ENCODE data around the gene ARL5A.
"Not testable (repeated sequence)": the region's sequence is repeated elsewhere in the genome, so short reads cannot be mapped to it uniquely, and the experiment has no call there.

Gene ARL5A, protein sequence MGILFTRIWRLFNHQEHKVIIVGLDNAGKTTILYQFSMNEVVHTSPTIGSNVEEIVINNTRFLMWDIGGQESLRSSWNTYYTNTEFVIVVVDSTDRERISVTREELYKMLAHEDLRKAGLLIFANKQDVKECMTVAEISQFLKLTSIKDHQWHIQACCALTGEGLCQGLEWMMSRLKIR

DNA sequence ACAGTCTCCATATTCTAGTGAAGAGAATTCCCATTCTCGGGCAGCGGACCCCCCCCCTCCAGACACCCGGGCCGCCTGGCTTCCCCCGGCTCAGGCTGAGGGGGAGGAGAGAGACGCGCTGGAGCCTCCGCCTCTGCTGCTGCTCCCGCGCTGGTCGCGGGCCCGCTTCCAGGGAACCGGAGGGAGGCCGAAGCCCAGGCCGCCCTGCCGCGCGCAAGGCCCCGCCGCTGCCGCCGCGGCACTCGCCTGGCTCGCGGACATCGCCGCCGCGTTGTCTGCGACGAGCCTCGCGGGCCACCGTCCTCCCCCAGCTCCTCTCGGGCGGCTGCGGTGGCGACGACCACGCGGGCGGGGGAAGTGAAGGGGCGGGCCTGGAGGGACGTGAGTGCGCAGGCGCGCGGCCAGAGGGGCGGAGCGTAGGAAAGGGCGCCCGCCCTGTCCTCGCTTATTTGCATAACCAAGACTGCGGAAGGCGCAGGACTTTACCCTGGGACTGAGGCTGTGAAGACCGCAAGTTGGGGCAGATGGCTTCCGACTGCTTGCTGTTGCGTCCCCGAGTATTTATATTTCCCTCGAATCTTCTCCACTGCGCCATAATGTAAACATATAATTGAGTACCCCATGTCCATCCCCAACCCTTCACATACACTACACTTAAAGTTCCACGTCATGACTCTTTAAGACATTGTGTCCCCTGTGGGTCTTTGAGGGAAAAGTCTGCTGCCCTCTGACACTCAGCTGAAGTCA, at the start of gene ARL5A:
ARL5A (minus strand) TSS at position 279 of the 747 bp plus-strand sequence; CDS start at position 34, 245 bp downstream.
- peak within 1 kb of the TSS; percentile 81 for H3K4me3 ChIP-seq (ENCODE audit: control insufficient read depth, low read depth, low read length)
- TF ChIP-seq, protein P1, sequence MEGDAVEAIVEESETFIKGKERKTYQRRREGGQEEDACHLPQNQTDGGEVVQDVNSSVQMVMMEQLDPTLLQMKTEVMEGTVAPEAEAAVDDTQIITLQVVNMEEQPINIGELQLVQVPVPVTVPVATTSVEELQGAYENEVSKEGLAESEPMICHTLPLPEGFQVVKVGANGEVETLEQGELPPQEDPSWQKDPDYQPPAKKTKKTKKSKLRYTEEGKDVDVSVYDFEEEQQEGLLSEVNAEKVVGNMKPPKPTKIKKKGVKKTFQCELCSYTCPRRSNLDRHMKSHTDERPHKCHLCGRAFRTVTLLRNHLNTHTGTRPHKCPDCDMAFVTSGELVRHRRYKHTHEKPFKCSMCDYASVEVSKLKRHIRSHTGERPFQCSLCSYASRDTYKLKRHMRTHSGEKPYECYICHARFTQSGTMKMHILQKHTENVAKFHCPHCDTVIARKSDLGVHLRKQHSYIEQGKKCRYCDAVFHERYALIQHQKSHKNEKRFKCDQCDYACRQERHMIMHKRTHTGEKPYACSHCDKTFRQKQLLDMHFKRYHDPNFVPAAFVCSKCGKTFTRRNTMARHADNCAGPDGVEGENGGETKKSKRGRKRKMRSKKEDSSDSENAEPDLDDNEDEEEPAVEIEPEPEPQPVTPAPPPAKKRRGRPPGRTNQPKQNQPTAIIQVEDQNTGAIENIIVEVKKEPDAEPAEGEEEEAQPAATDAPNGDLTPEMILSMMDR (IDR thresholded peaks at IDR 0.05; ENCODE audit: control insufficient read depth, insufficient read depth, low read depth, low read length, missing control alignments), result no peak
- DNase-seq (ENCODE audit: low read depth), result peak; percentile 71

DNA sequence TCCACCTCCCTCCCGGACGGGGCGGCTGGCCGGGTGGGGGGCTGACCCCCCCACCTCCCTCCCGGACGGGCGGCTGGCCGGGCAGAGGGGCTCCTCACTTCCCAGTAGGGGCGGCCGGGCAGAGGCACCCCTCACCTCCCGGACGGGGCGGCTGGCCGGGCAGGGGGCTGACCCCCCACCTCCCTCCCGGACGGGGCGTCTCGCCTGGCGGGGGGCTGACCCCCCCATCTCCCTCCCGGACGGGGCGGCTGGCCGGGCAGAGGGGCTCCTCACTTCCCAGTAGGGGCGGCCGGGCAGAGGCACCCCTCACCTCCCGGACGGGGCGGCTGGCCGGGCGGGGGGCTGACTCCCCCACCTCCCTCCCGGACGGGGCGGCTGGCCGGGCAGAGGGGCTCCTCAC, 47.4 kb upstream of the ARL5A start:
- DNase-seq (ENCODE audit: low read depth); H3K4me3 ChIP-seq (ENCODE audit: control insufficient read depth, low read depth, low read length): not testable (repeated sequence)

DNA sequence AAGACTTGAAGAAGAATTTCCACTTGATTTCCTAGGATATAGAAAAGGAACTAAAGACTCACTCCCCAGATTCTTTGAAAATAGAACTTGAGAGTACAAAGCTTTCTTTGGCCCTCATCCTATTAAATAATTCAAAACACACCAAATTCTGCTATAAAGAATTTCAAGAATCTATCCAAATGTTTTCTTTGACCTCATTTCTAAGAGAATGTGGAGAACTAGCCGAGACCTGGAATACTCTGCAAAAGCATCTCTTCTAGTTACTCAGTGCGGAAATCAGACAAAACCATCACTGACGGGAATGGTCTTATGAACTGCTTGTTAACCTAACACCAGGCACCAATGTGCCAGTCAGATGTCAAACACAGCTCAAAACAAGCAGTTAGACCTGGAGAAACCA, 44.2 kb upstream of the ARL5A start:
- DNase-seq (ENCODE audit: low read depth), result no peak
- no peak overlapping the region for H3K4me3 ChIP-seq (ENCODE audit: control insufficient read depth, low read depth, low read length)
- TF ChIP-seq, protein P1 (IDR thresholded peaks at IDR 0.05; ENCODE audit: control insufficient read depth, insufficient read depth, low read depth, low read length, missing control alignments), result no peak

DNA sequence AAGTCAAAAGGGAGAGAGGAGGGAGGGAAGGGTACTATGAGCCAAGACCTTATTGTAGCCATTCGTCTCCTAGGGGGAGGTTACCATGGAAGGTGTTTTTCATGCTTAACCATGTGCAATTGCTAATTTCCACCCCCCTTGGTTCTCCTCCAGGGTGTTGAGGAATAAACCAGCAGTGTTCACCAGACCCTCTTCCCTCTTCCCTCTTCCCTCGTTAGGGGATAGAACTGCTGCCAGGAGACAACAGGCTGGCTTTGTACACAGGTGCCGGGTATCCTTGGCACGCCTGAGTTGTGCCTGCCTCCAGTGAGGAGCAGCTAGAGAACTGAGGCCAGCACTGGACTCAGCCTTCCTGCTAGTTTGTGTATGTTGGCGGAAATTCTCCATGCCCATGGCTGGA, 41.1 kb upstream of the ARL5A start:
- no peak overlapping the region for H3K4me3 ChIP-seq (ENCODE audit: control insufficient read depth, low read depth, low read length)
- DNase-seq (ENCODE audit: low read depth), result no peak

DNA sequence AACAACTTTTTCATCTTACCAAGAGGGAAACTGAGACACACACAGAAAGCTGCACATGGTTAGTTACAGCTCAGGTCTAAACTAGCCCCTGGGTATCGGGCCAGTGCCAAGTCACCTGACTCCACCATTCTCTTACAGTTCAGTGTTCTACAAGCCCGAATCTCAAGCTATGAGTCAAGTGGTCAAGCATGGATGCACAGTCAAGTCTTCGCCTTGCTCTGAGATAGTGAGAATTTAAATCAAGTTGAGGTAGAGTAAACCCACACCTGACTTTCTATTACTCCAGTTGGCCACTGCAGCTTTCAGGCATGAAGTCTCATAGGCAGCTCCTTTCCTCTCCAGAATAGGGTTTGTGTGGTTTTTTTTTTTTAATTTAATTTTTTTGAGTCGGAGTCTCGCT, 34.5 kb upstream of the ARL5A start:
- TF ChIP-seq, protein P1 (IDR thresholded peaks at IDR 0.05; ENCODE audit: control insufficient read depth, insufficient read depth, low read depth, low read length, missing control alignments), result no peak
- no peak for DNase-seq (ENCODE audit: low read depth)

More for the DNA sequence above, 41.1 kb upstream of the ARL5A start:
- TF ChIP-seq, protein P1 (IDR thresholded peaks at IDR 0.05; ENCODE audit: control insufficient read depth, insufficient read depth, low read depth, low read length, missing control alignments), result no peak

DNA sequence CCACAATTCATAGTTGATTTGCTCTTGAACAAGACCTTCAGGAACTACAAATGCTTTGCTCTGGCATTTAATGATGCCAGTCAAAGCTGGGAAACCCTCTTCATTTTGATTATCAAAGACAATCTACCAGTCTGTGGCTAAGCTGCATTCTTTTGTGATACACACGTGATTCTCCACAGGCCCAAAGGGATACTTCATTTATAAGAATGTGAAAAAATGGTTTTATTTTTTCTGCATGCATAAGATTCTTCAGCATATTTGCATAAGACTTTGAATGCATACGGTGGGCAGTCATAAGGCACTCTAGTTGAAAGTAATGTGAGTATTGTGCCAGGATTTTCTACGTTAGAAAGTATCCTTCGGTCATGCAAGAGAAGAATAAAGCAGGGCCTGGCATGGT, 33.0 kb upstream of the ARL5A start:
- TF ChIP-seq, protein P1 (IDR thresholded peaks at IDR 0.05; ENCODE audit: control insufficient read depth, insufficient read depth, low read depth, low read length, missing control alignments), result no peak
- DNase-seq (ENCODE audit: low read depth), result no peak
- no peak overlapping the region for H3K4me3 ChIP-seq (ENCODE audit: control insufficient read depth, low read depth, low read length)

More for the DNA sequence above, 34.5 kb upstream of the ARL5A start:
- H3K4me3 ChIP-seq (ENCODE audit: control insufficient read depth, low read depth, low read length), result no peak overlapping the region

DNA sequence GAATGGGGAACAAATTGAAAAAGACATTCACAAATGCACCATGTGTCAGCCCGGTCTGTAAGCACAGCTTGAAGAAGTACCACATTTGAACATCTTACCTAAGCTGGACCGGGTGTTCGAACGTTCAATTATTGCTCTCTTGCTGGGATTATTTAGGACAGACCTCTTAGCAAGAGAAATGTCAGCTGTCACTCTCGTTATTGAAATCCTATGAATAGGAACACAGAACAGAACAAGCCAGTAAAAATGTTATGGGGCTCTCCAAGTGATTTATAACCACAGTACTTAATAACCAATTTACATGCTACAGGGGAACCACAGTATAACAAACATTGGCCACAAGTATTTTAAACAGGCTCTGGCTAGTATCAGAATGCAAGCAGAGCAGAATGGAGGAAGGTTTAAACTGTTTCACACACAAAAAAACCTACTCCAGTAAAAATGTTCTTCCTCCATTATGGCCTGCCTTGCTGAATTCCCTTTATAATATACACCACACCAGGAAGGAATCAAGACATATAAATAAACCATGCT, 32.5 kb upstream of the ARL5A start:
- TF ChIP-seq, protein P1 (IDR thresholded peaks at IDR 0.05; ENCODE audit: control insufficient read depth, insufficient read depth, low read depth, low read length, missing control alignments), result no peak
- H3K4me3 ChIP-seq (ENCODE audit: control insufficient read depth, low read depth, low read length), result no peak overlapping the region
- DNase-seq (ENCODE audit: low read depth), result no peak
